ENCODE results near the gene CRYGS. TPM values are rescaled to one million over a fixed set of nuclear protein-coding genes. Genes with fewer than 3 reads are reported as not detected.

Gene CRYGS
- total RNA-seq, 4 donors from 2014 or later: 0.42 to 2.3 (median 1.3) TPM

- H3K4me3 ChIP-seq (ENCODE audit: low read depth, poor library complexity, severe bottlenecking): no peak overlapping the region
- WGBS, 2 donors: 85 to 86% methylated on average over 4 of the region's 4 CpGs
- intact Hi-C loops (cut with DNase I; ENCODE audit: low total_unique reads): no loop called here
- no peak for DNase-seq (ENCODE audit: low spot score in 2 of 2)
- no peak for TF ChIP-seq CTCF (IDR thresholded peaks at IDR 0.05)
- TF ChIP-seq POLR2A (IDR thresholded peaks at IDR 0.05): no peak
Observed at GRCh38 chr3:186511245-186511644, 32.9 kb downstream of the CRYGS start.

DNA sequence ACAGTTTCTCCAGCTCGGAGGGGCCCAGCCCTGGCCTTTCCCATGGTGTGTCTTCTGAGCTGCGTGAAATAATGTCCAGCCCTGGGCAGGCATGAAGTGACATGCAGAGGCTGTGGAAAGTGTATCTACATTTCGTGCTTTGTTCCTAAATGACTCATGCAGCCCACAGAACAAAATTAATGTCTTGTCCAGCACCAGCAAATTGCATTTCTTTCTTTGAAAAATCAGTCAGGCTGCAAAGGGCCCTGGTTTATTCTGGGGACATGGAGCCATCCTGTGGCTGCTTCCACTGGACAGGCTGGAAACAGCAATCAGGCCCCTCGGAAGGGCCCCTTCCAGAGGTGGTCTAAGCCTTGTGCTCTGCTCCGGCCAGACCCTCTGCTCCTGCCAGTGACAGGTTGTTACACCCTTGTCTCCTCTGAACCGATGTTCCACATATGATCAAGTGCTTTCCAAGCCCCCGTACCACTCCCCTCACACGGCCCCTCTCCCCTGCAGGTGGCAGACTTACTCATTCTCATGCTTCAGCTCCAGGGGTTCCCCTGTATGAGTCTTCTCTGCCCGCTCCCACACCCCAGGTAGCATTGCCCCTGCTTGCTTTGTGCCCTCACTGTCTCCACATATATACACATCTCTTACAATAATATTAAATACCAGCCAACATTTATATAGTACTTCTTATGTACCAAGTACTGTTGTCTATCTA is 33.7 kb downstream of the CRYGS start:
- DNase-seq (ENCODE audit: low spot score in 2 of 2): no peak
- TF ChIP-seq POLR2A (IDR thresholded peaks at IDR 0.05) (no peak), CTCF (IDR thresholded peaks at IDR 0.05) (no peak)
- intact Hi-C loops (cut with DNase I; ENCODE audit: low total_unique reads): no loop called here
- 58 to 66% methylated on average over 9 of the region's 9 CpGs for WGBS, 2 donors
- H3K4me3 ChIP-seq (ENCODE audit: low read depth, poor library complexity, severe bottlenecking): no peak overlapping the region

GRCh38 chr3:186509423-186509822 is 34.8 kb downstream of the CRYGS start:
- DNase-seq (ENCODE audit: low spot score in 2 of 2): no peak
- intact Hi-C loops (cut with DNase I; ENCODE audit: low total_unique reads): no loop called here
- TF ChIP-seq CTCF (IDR thresholded peaks at IDR 0.05) (no peak), POLR2A (IDR thresholded peaks at IDR 0.05) (no peak)
- no peak overlapping the region for H3K4me3 ChIP-seq (ENCODE audit: low read depth, poor library complexity, severe bottlenecking)
- 71 to 73% methylated on average over 2 of the region's 2 CpGs for WGBS, 2 donors

GRCh38 chr3:186506857-186507256 is 37.3 kb downstream of the CRYGS start:
- TF ChIP-seq CTCF (IDR thresholded peaks at IDR 0.05): no peak
- TF ChIP-seq POLR2A (IDR thresholded peaks at IDR 0.05): no peak
- WGBS, 2 donors: 57 to 88% methylated on average over 2 of the region's 2 CpGs
- intact Hi-C loops (cut with DNase I; ENCODE audit: low total_unique reads): no loop called here
- no peak for DNase-seq (ENCODE audit: low spot score in 2 of 2)
- H3K4me3 ChIP-seq (ENCODE audit: low read depth, poor library complexity, severe bottlenecking): no peak overlapping the region

DNA sequence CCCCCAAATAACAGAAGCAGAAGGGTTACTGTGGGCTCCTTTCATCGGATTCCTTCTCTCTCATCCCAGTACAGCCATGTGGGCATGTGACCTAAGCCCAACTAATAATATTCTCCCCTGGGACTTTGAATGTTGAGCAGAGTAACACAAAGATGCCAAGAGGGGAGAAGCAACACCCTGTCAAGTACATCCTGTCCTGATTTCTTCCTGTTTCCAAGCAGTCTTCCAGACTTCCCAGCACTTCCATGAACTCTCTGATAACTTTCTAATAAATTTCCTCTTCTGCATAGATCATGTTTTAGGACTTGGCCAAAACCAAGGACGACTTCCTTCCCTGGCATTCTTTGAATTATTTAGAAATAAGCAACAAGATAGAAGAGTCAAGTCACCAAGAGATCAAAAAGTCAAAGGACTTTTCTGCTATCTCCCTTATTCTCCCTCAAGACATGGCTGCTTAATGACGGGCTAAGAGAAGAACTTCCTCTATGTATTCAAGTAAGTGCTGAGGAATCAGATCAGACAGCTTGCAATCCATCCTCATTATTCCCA is 37.9 kb downstream of the CRYGS start:
- no peak for TF ChIP-seq CTCF (IDR thresholded peaks at IDR 0.05)
- TF ChIP-seq POLR2A (IDR thresholded peaks at IDR 0.05): no peak
- DNase-seq (ENCODE audit: low spot score in 2 of 2): no peak
- 61 to 66% methylated on average over 3 of the region's 3 CpGs for WGBS, 2 donors
- H3K4me3 ChIP-seq (ENCODE audit: low read depth, poor library complexity, severe bottlenecking): no peak overlapping the region
- intact Hi-C loops (cut with DNase I; ENCODE audit: low total_unique reads): no loop called here
